ENCODE data around the gene DMXL2. TPM values are rescaled to one million over a fixed set of nuclear protein-coding genes. Genes with fewer than 3 reads are reported as not detected.
A peak's percentile ranks its signal among the peaks of the same experiment; 100 is the strongest.

Gene DMXL2
- total and polyA plus RNA-seq, 9 of the 15 experiments (the other 6 are each of a cell fraction or from before 2014, with no cell fraction given) = 9.3 to 57.7 (median 30.7) TPM

GRCh38 chr15:51619331-51620035 is 3.1 kb downstream of the DMXL2 start (continued):
- TF ChIP-seq, protein P1, sequence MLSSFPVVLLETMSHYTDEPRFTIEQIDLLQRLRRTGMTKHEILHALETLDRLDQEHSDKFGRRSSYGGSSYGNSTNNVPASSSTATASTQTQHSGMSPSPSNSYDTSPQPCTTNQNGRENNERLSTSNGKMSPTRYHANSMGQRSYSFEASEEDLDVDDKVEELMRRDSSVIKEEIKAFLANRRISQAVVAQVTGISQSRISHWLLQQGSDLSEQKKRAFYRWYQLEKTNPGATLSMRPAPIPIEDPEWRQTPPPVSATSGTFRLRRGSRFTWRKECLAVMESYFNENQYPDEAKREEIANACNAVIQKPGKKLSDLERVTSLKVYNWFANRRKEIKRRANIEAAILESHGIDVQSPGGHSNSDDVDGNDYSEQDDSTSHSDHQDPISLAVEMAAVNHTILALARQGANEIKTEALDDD (IDR thresholded peaks at IDR 0.05) = no peak
- TF ChIP-seq KDM1A (IDR thresholded peaks at IDR 0.05) (peak; percentile 38 to 47; a peak in 2 of 4 replicates), BRD4 (IDR thresholded peaks at IDR 0.05) (no peak), THRA (IDR thresholded peaks at IDR 0.05) (no peak), STAT5A (IDR thresholded peaks at IDR 0.05; ENCODE audit: borderline replicate concordance, low read length) (no peak), MCM7 (IDR thresholded peaks at IDR 0.05) (no peak), ZBTB17 (CRISPR knock-in tag; IDR thresholded peaks at IDR 0.05) (no peak), ZC3H8 (IDR thresholded peaks at IDR 0.05) (no peak), ZBTB26 (CRISPR knock-in tag; IDR thresholded peaks at IDR 0.05) (no peak), EGR1 (conservative IDR thresholded peaks at IDR 0.05) (peak; percentile 65), SP1 (CRISPR knock-in tag; IDR thresholded peaks at IDR 0.05) (no peak), ZNF12 (CRISPR knock-in tag; IDR thresholded peaks at IDR 0.05) (no peak)
- TF ChIP-seq, protein P2, sequence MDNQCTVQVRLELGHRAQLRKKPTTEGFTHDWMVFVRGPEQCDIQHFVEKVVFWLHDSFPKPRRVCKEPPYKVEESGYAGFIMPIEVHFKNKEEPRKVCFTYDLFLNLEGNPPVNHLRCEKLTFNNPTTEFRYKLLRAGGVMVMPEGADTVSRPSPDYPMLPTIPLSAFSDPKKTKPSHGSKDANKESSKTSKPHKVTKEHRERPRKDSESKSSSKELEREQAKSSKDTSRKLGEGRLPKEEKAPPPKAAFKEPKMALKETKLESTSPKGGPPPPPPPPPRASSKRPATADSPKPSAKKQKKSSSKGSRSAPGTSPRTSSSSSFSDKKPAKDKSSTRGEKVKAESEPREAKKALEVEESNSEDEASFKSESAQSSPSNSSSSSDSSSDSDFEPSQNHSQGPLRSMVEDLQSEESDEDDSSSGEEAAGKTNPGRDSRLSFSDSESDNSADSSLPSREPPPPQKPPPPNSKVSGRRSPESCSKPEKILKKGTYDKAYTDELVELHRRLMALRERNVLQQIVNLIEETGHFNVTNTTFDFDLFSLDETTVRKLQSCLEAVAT (IDR thresholded peaks at IDR 0.05) = peak in 1 of 2 experiments; percentile 37; a peak in 1 of 4 replicates
